NCI-H2196 treated with DMSO at 0.1 percent for 48 hours (cell line): Measurements from ENCODE around the gene HOXA1.

Source experiments
- DNase-seq: peaks from one replicate; lab custom pipeline; 2025; ENCODE audit not compliant: unreplicated experiment; lab: John Stamatoyannopoulos, UW

HOXA1 gene

GRCh38 chr7:27106181-27106900 lies 10.5 kb upstream of the HOXA1 start:
- no peak for DNase-seq

GRCh38 chr7:27105301-27106031 lies 9.7 kb upstream of the HOXA1 start:
- DNase-seq = no peak

GRCh38 chr7:27104341-27105058 lies 8.7 kb upstream of the HOXA1 start:
- DNase-seq = no peak

GRCh38 chr7:27103489-27104226 lies 7.9 kb upstream of the HOXA1 start:
- DNase-seq = no peak

- DNase-seq = no peak
These were observed 7.0 kb upstream of the HOXA1 start, which contains the start of gene HOXA2 for GRCh38 chr7:27102581-27103442. HOXA2 (minus strand) TSS chr7:27102683; CDS start chr7:27102500, 183 bp downstream.

GRCh38 chr7:27101957-27102580 lies 6.3 kb upstream of the HOXA1 start:
- DNase-seq = no peak

GRCh38 chr7:27101171-27101956 lies 5.6 kb upstream of the HOXA1 start:
- DNase-seq = no peak

- no peak for DNase-seq
These were observed 4.9 kb upstream of the HOXA1 start for GRCh38 chr7:27100694-27101170.

- DNase-seq = no peak
These were observed 3.9 kb upstream of the HOXA1 start for GRCh38 chr7:27099453-27100370.

- DNase-seq = no peak
These were observed 3.0 kb upstream of the HOXA1 start for GRCh38 chr7:27098578-27099451.

- DNase-seq = no peak
These were observed 2.1 kb upstream of the HOXA1 start for GRCh38 chr7:27097686-27098577.

GRCh38 chr7:27096768-27097514 lies 1.1 kb upstream of the HOXA1 start:
- DNase-seq = no peak

GRCh38 chr7:27095050-27095896 lies 527 bp downstream of the HOXA1 start:
- no peak for DNase-seq
